ENCODE results near the gene ESYT2. TPM values are rescaled to one million over a fixed set of nuclear protein-coding genes. Genes with fewer than 3 reads are reported as not detected.
A peak's percentile ranks its signal among the peaks of the same experiment; 100 is the strongest.

ESYT2 gene
- total and polyA plus RNA-seq, 9 of the 15 experiments (the other 6 are each of a cell fraction or from before 2014, with no cell fraction given), result 5.8 to 86.9 (median 64.7) TPM

DNA sequence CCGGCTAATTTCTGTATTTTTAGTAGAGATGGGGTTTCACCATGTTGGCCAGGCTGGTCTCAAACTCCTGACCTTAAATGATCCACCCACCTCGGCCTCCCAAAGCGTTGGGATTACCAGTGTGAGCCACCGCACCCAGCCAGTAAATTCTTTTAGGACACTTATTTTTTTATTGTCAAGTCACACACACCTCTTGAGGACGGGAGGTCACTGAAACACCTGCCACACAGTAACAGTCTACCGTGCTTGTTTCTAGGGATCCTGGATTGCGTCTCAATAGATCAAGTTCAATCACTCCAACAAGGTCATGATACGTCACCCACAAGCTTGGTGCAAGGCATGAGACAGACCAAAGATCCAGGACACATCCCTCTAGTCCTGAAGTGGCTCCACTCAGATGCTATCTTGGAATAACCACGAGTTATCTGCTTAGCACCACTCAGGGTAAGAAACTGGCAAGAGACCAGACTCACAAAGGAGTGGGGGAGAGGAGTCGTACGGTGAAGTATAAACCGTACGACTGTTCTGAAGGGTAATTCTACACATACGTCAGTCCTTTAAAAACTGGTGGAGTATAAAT, 65.8 kb downstream of the ESYT2 start:
- Histone ChIP-seq H3K27ac (ENCODE audit: extremely low read depth, low read depth, low read length) (no peak overlapping the region), H3K4me2 (ENCODE audit: insufficient read depth, low read length) (no peak overlapping the region), H3K9me1 (ENCODE audit: control insufficient read depth, insufficient read depth, low read length) (no peaks in the 10 kb centered on the region), H3K9ac (ENCODE audit: insufficient read depth in 1 of 2, low read depth in 2 of 2, low read length in 2 of 2) (no peak overlapping the region), H2AFZ (ENCODE audit: low read depth, low read length) (no peak overlapping the region), H3K4me3 (no peak overlapping the region), H3K4me1 (replicated peaks in 1 of 2; ENCODE audit: control insufficient read depth in 2 of 2, insufficient read depth in 2 of 2, low read length in 2 of 2) (no peaks in the 10 kb centered on the region), H3K9me3 (replicated peaks; ENCODE audit: control insufficient read depth, insufficient read depth, low read depth, low read length) (no peaks in the 10 kb centered on the region), H3K36me3 (ENCODE audit: control insufficient read depth, insufficient read depth, low read length) (peaks cover 82% of the 10 kb centered on the region), H4K20me1 (replicated peaks; ENCODE audit: control insufficient read depth, insufficient read depth, low read length) (no peaks in the 10 kb centered on the region), H3K79me2 (ENCODE audit: control insufficient read depth, insufficient read depth, low read length) (no peaks in the 10 kb centered on the region), H3K27me3 (ENCODE audit: control insufficient read depth in 2 of 2, insufficient read depth in 2 of 2, low read length in 2 of 2) (no peaks in the 10 kb centered on the region)
- ChIA-PET POLR2A (interaction anchor here (1.0 to 1.4 kb wide), 2 partner anchors 21 to 59 kb away, joined by 3 read pairs; partner anchors contain the start of gene NCAPG2), CTCF (ENCODE audit: low intra/inter-chr PET ratio) (no interaction called here)
- TF ChIP-seq FOXM1 (IDR thresholded peaks at IDR 0.05; ENCODE audit: low read depth) (no peak), FOXM1 (CRISPR knock-in tag; IDR thresholded peaks at IDR 0.05; ENCODE audit: low read depth) (no peak), TRIM28 (IDR thresholded peaks at IDR 0.05) (no peak), ZNF184 (CRISPR knock-in tag; IDR thresholded peaks at IDR 0.05) (no peak), RBM34 (IDR thresholded peaks at IDR 0.05; ENCODE audit: borderline replicate concordance, insufficient read depth, low read length) (no peak)
- TF ChIP-seq, protein P1, sequence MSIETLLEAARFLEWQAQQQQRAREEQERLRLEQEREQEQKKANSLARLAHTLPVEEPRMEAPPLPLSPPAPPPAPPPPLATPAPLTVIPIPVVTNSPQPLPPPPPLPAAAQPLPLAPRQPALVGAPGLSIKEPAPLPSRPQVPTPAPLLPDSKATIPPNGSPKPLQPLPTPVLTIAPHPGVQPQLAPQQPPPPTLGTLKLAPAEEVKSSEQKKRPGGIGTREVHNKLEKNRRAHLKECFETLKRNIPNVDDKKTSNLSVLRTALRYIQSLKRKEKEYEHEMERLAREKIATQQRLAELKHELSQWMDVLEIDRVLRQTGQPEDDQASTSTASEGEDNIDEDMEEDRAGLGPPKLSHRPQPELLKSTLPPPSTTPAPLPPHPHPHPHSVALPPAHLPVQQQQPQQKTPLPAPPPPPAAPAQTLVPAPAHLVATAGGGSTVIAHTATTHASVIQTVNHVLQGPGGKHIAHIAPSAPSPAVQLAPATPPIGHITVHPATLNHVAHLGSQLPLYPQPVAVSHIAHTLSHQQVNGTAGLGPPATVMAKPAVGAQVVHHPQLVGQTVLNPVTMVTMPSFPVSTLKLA (conservative IDR thresholded peaks at IDR 0.05), result 0 out of 4 replicates have a peak, but pooled peaks of 1 of the 2 experiments have one; percentile 17
- TF ChIP-seq, protein P2, sequence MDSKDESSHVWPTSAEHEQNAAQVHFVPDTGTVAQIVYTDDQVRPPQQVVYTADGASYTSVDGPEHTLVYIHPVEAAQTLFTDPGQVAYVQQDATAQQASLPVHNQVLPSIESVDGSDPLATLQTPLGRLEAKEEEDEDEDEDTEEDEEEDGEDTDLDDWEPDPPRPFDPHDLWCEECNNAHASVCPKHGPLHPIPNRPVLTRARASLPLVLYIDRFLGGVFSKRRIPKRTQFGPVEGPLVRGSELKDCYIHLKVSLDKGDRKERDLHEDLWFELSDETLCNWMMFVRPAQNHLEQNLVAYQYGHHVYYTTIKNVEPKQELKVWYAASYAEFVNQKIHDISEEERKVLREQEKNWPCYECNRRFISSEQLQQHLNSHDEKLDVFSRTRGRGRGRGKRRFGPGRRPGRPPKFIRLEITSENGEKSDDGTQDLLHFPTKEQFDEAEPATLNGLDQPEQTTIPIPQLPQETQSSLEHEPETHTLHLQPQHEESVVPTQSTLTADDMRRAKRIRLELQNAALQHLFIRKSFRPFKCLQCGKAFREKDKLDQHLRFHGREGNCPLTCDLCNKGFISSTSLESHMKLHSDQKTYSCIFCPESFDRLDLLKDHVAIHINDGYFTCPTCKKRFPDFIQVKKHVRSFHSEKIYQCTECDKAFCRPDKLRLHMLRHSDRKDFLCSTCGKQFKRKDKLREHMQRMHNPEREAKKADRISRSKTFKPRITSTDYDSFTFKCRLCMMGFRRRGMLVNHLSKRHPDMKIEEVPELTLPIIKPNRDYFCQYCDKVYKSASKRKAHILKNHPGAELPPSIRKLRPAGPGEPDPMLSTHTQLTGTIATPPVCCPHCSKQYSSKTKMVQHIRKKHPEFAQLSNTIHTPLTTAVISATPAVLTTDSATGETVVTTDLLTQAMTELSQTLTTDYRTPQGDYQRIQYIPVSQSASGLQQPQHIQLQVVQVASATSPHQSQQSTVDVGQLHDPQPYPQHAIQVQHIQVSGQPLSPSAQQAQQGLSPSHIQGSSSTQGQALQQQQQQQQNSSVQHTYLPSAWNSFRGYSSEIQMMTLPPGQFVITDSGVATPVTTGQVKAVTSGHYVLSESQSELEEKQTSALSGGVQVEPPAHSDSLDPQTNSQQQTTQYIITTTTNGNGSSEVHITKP (IDR thresholded peaks at IDR 0.05; ENCODE audit: partially characterized antibody), result peak; percentile 85
- TF ChIP-seq, protein P3, sequence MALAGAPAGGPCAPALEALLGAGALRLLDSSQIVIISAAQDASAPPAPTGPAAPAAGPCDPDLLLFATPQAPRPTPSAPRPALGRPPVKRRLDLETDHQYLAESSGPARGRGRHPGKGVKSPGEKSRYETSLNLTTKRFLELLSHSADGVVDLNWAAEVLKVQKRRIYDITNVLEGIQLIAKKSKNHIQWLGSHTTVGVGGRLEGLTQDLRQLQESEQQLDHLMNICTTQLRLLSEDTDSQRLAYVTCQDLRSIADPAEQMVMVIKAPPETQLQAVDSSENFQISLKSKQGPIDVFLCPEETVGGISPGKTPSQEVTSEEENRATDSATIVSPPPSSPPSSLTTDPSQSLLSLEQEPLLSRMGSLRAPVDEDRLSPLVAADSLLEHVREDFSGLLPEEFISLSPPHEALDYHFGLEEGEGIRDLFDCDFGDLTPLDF (CRISPR knock-in tag; IDR thresholded peaks at IDR 0.05), result peak; percentile 36; the same call in 1 of the 2 replicates
- WGBS (ENCODE audit: insufficient coverage, low coverage, missing lambda C conversion rate), result 73% methylated on average over 13 of the region's 14 CpGs
- no TSS peak for BruUV-seq (replicated peaks)
- in situ Hi-C loops (cut with MboI) (no loop called here), intact Hi-C loops (cut with micrococcal nuclease) (no loop called here)
- FAIRE-seq (peak; percentile 29), ATAC-seq (no peak; the same call in 2 of the 3 replicates), DNase-seq (ENCODE audit: extremely low read depth in 1 of 4, low spot score in 3 of 4) (peak in 1 of 4 experiments; percentile 28)

Data from K562 (cell line).